Trophoblast cell (in vitro differentiated cells and primary cell): Measurements from ENCODE around the gene AIG1.
"Not testable (repeated sequence)": the region's sequence is repeated elsewhere in the genome, so short reads cannot be mapped to it uniquely, and the experiment has no call there.

Experiments
- DNase-seq, 2 donors: peaks; one replicate each; pipeline ENCODE4 v3.0.0-alpha.2; 2016
- H2AFZ ChIP-seq: 2 replicates; pipeline ENCODE4 v1.6.1; 2013; ENCODE audit warnings: low read length, moderate library complexity, mild to moderate bottlenecking; ENCODE audit not compliant: insufficient read depth, poor library complexity
- H2AK5ac ChIP-seq: 2 replicates; pipeline ENCODE4 v1.6.1; 2013; ENCODE audit warnings: mild to moderate bottlenecking, low read length
- H2BK120ac ChIP-seq: 2 replicates; pipeline ENCODE4 v1.6.1; 2013; ENCODE audit warnings: low read length, mild to moderate bottlenecking, moderate library complexity; ENCODE audit not compliant: insufficient read depth, poor library complexity
- H2BK12ac ChIP-seq: 2 replicates; pipeline ENCODE4 v1.6.1; 2013; ENCODE audit warnings: mild to moderate bottlenecking, low read length, moderate library complexity
- H2BK5ac ChIP-seq: 2 replicates; pipeline ENCODE4 v1.6.1; 2013; ENCODE audit warnings: low read length, low read depth, moderate library complexity, mild to moderate bottlenecking; ENCODE audit not compliant: poor library complexity
- H3K14ac ChIP-seq: 2 replicates; pipeline ENCODE4 v1.6.1; 2013; ENCODE audit warnings: mild to moderate bottlenecking, low read length
- H3K18ac ChIP-seq: 2 replicates; pipeline ENCODE4 v1.6.1; 2013; ENCODE audit warnings: mild to moderate bottlenecking, low read length
- H3K23ac ChIP-seq: 2 replicates; pipeline ENCODE4 v1.6.1; 2013; ENCODE audit warnings: low read length
- H3K27ac ChIP-seq: 2 replicates; pipeline ENCODE4 v1.5.1; 2013; ENCODE audit warnings: low read depth, mild to moderate bottlenecking, inconsistent platforms, low read length, moderate library complexity
- H3K27me3 ChIP-seq: 2 replicates; pipeline ENCODE4 v1.6.1; 2013; ENCODE audit warnings: inconsistent platforms, mild to moderate bottlenecking, low read length, moderate library complexity; ENCODE audit not compliant: insufficient read depth
- H3K36me3 ChIP-seq, 2 experiments: 1 replicate in 1 of 2; 2 replicates in 1 of 2; pipeline ENCODE4 v1.6.1; 2013; ENCODE audit warnings: low read length in 2 of 2, mild to moderate bottlenecking in 2 of 2, moderate library complexity in 1 of 2; ENCODE audit not compliant: insufficient read depth in 2 of 2, control insufficient read depth in 1 of 2
- H3K4ac ChIP-seq: 2 replicates; pipeline ENCODE4 v1.6.1; 2013; ENCODE audit warnings: low read depth, mild to moderate bottlenecking, low read length, moderate library complexity
- H3K4me1 ChIP-seq, 2 experiments: 1 replicate in 1 of 2; 2 replicates in 1 of 2; pipeline ENCODE4 v1.6.1; 2013; ENCODE audit warnings: low read length in 2 of 2, mild to moderate bottlenecking in 2 of 2, moderate library complexity in 1 of 2; ENCODE audit not compliant: insufficient read depth in 2 of 2, control insufficient read depth in 1 of 2
- H3K4me2 ChIP-seq: 2 replicates; pipeline ENCODE4 v1.6.1; 2013; ENCODE audit warnings: inconsistent platforms, mild to moderate bottlenecking, low read length, moderate library complexity
- H3K4me3 ChIP-seq: 2 replicates; pipeline ENCODE4 v1.5.1; 2013; ENCODE audit warnings: mild to moderate bottlenecking, low read depth, low read length, inconsistent platforms
- H3K79me1 ChIP-seq: one replicate; pipeline ENCODE4 v1.6.1; 2013; ENCODE audit warnings: low read length
- H3K79me2 ChIP-seq: 2 replicates; pipeline ENCODE4 v1.6.1; 2013; ENCODE audit warnings: low read length, mild to moderate bottlenecking; ENCODE audit not compliant: control insufficient read depth, insufficient read depth, poor library complexity
- H3K9ac ChIP-seq: 2 replicates; pipeline ENCODE4 v1.6.1; 2013; ENCODE audit warnings: mild to moderate bottlenecking, low read length
- H3K9me3 ChIP-seq: 2 replicates; pipeline ENCODE4 v1.6.1; 2013; ENCODE audit warnings: low read depth, mild to moderate bottlenecking, control low read depth, inconsistent platforms, low read length; ENCODE audit not compliant: insufficient read depth
- H4K12ac ChIP-seq: 2 replicates; pipeline ENCODE4 v1.6.1; 2013; ENCODE audit warnings: low read depth, mild to moderate bottlenecking, low read length, moderate library complexity
- H4K8ac ChIP-seq: 2 replicates; pipeline ENCODE4 v1.6.1; 2013; ENCODE audit warnings: low read depth, mild to moderate bottlenecking, low read length, moderate library complexity
- H4K91ac ChIP-seq: one replicate; pipeline ENCODE4 v1.6.1; 2013; ENCODE audit warnings: low read depth, mild to moderate bottlenecking, low read length, moderate library complexity
- WGBS: extraction: QIAGEN DNeasy Blood & Tissue Kit; methylation state at CpG from one replicate; pipeline ENCODE4 v1.1.7; 2013; ENCODE audit warnings: missing lambda C conversion rate; ENCODE audit not compliant: insufficient read length, insufficient coverage; ENCODE audit errors: extremely low coverage; 5-methylcytosine and 5-hydroxymethylcytosine counted together

The AIG1 gene

DNA sequence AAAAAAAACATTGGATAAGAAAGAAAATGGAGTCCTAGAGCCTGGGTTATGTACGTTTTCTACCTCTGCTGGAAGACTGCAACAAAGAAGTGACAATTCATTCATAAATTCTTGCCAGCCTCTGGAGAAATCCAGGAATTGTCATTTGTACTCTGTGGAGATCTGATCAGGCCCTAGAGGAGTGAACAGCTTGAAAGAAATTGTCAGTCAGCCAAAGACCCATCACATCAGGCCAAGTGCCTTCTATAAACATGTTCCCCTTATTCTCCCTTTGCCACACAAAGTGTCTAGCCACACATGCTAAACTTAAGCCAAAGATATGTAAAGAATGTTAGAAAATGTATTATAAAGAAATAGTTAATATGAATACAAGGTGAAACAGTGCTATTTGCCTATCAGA is 237.4 kb downstream of the AIG1 start:
- WGBS, result no CpG with 5 or more reads among the region's 1 CpG
- Histone ChIP-seq H2AFZ (no peak overlapping the region), H2BK5ac (no peak overlapping the region), H3K18ac (no peak overlapping the region), H3K27ac (no peak overlapping the region), H3K14ac (no peak overlapping the region), H4K12ac (no peak overlapping the region), H2BK12ac (no peak overlapping the region), H3K36me3 (no peaks in the 10 kb centered on the region), H3K4ac (no peak overlapping the region), H3K9me3 (no peaks in the 10 kb centered on the region), H3K4me1 (no peaks in the 10 kb centered on the region), H4K8ac (no peak overlapping the region), H3K79me1 (no peaks in the 10 kb centered on the region), H3K4me3 (no peak overlapping the region), H3K4me2 (no peak overlapping the region), H3K9ac (no peak overlapping the region), H2BK120ac (no peak overlapping the region), H2AK5ac (no peak overlapping the region), H3K79me2 (no peaks in the 10 kb centered on the region), H3K27me3 (no peaks in the 10 kb centered on the region), H3K23ac (no peak overlapping the region), H4K91ac (no peak overlapping the region)
- no peak for DNase-seq

DNA sequence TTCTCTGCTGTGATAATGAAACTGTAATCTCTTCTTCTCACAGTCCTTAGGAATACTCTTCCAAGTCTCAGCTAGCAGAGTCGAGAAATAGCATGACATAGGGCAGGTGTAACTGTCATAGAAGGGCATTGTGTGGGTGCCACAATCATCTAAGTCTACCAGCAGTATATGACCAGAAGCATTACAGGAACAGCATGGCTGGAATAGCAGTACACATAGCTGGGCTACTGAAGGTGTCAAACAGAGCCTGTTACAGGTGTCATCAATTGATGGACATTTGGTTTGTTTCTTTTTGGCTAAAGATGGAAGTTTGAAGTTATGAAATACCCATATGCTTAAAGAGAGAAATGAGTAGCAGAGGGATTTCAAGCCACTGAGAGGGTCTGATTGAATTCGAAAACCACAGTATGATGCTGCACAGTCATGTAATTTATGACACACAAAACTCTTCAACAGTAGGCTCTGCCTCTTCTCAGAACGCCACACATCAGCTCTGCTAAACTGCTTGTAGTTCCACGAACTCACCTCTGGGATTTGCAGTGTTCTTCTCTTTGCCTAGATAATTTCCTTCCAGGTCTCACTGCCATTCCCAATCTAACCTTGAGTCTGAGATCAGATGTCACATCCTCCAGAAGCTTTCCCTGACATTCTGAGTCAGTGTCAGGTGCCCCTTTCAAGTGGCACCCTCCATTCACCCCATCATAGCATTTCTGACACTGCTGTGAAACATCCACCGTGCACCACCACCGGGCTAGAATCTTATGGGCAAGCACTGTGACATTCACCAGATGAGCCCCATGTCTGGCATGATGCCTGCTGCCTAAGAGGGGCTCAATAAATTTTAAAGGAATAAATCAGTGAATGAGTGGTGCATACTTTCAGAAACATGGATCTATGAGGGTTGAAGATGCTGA is 238.8 kb downstream of the AIG1 start:
- DNase-seq, result no peak
- Histone ChIP-seq H3K23ac (no peak overlapping the region), H3K4ac (no peak overlapping the region), H2AFZ (no peak overlapping the region), H2BK120ac (no peak overlapping the region), H3K79me2 (no peaks in the 10 kb centered on the region), H3K4me2 (no peak overlapping the region), H3K14ac (no peak overlapping the region), H3K4me1 (no peaks in the 10 kb centered on the region), H3K27ac (no peak overlapping the region), H4K8ac (no peak overlapping the region), H3K4me3 (no peak overlapping the region), H2AK5ac (no peak overlapping the region), H3K36me3 (no peaks in the 10 kb centered on the region), H4K12ac (no peak overlapping the region), H4K91ac (no peak overlapping the region), H3K9me3 (no peaks in the 10 kb centered on the region), H3K79me1 (no peaks in the 10 kb centered on the region), H2BK5ac (no peak overlapping the region), H3K18ac (no peak overlapping the region), H3K27me3 (no peaks in the 10 kb centered on the region), H2BK12ac (no peak overlapping the region), H3K9ac (no peak overlapping the region)
- WGBS, result no CpG with 5 or more reads among the region's 6 CpGs

DNA sequence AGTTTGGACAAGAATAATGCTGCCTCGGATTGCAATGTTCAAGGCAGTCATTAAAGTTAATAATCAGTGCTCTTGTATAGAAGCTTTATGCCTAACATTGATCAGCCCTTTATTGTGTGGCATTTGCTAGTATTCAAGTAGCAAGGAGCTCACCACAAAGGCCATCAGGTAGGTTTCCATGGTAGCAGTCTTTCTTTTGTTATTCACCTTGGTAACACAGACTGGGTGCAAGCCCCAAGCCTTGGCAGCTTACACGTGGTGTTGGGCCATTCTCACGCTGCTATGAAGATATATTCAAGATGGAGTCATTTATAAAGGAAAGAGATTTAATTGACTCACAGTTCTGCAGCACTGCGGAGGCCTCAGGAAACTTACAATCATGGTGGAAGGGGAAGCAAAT is 240.5 kb downstream of the AIG1 start:
- Histone ChIP-seq H4K12ac (no peak overlapping the region), H3K27ac (no peak overlapping the region), H3K4me3 (no peak overlapping the region), H2AFZ (no peak overlapping the region), H3K4ac (no peak overlapping the region), H3K36me3 (no peaks in the 10 kb centered on the region), H3K27me3 (no peaks in the 10 kb centered on the region), H2BK120ac (no peak overlapping the region), H3K23ac (no peak overlapping the region), H4K8ac (no peak overlapping the region), H3K18ac (no peak overlapping the region), H3K9me3 (no peaks in the 10 kb centered on the region), H3K79me2 (no peaks in the 10 kb centered on the region), H3K79me1 (no peaks in the 10 kb centered on the region), H3K14ac (no peak overlapping the region), H2AK5ac (no peak overlapping the region), H3K4me1 (no peaks in the 10 kb centered on the region), H2BK5ac (no peak overlapping the region), H2BK12ac (no peak overlapping the region), H3K9ac (no peak overlapping the region), H3K4me2 (no peak overlapping the region), H4K91ac (no peak overlapping the region)
- WGBS, result no CpG with 5 or more reads among the region's 4 CpGs
- DNase-seq, result no peak

DNA sequence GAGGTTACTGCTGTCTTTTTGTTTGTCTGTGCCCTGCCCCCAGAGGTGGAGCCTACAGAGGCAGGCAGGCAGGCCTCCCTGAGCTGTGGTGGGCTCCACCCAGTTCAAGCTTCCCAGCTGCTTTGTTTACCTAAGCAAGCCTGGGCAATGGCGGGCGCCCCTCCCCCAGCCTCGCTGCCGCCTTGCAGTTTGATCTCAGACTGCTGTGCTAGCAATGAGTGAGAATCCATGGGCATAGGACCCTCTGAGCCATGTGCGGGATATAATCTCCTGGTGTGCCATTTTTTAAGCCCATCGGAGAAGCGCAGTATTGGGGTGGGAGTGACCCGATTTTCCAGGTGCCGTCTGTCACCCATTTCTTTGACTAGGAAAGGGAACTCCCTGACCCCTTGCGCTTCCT is 247.1 kb downstream of the AIG1 start:
- not testable (repeated sequence) for H3K27me3 ChIP-seq, H3K36me3 ChIP-seq, H2BK5ac ChIP-seq, H2AK5ac ChIP-seq, H3K79me1 ChIP-seq, H3K4me1 ChIP-seq, H3K18ac ChIP-seq, H4K12ac ChIP-seq, H2BK120ac ChIP-seq, DNase-seq, H4K8ac ChIP-seq, H2AFZ ChIP-seq, H3K9me3 ChIP-seq, H3K14ac ChIP-seq, H3K23ac ChIP-seq, H3K4me3 ChIP-seq, H4K91ac ChIP-seq, H2BK12ac ChIP-seq, H3K4ac ChIP-seq, H3K79me2 ChIP-seq, H3K9ac ChIP-seq, H3K27ac ChIP-seq, H3K4me2 ChIP-seq
- WGBS, result no CpG with 5 or more reads among the region's 10 CpGs
